Measurements from ENCODE around the gene CNTNAP5. TPM values are rescaled to one million over a fixed set of nuclear protein-coding genes. Genes with fewer than 3 reads are reported as not detected.

CNTNAP5 gene
- total RNA-seq, 1 experiment from 2014 or later: not detected

DNA sequence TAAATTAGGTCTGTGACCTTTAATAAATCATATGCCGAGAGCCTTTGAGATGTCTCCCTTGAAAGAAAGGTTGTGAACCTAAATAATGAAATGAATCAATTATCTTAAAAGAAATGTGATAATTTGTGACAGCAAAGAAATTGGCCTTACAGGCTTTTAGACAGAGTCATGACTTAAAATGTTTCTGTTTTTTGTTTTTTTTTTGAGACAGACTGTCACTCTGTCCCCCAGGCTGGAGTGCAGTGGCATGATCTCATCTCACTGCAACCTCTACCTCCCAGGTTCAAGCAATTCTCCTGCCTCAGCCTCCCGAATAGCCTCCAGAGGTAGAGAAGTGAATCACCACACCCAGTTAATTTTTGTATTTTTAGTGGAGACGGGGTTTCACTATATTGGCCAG, 898.0 kb downstream of the CNTNAP5 start:
- no TSS peak for BruUV-seq (replicated peaks)
- POLR2A ChIA-PET: no interaction called here
- intact Hi-C loops (cut with micrococcal nuclease): no loop called here
- CTCF ChIA-PET: no interaction called here
- no peak overlapping the region for H3K4me3 Mint-ChIP-seq (ENCODE audit: unreplicated experiment)
- H3K27me3 Mint-ChIP-seq (ENCODE audit: insufficient read depth, unreplicated experiment): no peaks in the 10 kb centered on the region
- no peaks in the 10 kb centered on the region for H3K4me1 Mint-ChIP-seq (ENCODE audit: insufficient read depth, unreplicated experiment)
- TF ChIP-seq, protein P1, sequence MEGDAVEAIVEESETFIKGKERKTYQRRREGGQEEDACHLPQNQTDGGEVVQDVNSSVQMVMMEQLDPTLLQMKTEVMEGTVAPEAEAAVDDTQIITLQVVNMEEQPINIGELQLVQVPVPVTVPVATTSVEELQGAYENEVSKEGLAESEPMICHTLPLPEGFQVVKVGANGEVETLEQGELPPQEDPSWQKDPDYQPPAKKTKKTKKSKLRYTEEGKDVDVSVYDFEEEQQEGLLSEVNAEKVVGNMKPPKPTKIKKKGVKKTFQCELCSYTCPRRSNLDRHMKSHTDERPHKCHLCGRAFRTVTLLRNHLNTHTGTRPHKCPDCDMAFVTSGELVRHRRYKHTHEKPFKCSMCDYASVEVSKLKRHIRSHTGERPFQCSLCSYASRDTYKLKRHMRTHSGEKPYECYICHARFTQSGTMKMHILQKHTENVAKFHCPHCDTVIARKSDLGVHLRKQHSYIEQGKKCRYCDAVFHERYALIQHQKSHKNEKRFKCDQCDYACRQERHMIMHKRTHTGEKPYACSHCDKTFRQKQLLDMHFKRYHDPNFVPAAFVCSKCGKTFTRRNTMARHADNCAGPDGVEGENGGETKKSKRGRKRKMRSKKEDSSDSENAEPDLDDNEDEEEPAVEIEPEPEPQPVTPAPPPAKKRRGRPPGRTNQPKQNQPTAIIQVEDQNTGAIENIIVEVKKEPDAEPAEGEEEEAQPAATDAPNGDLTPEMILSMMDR (IDR thresholded peaks at IDR 0.05; ENCODE audit: unreplicated experiment): no peak
- no peaks in the 10 kb centered on the region for H3K36me3 Mint-ChIP-seq (ENCODE audit: insufficient read depth, unreplicated experiment)
- H3K27ac Mint-ChIP-seq (ENCODE audit: low read depth, unreplicated experiment): no peak overlapping the region
- no peaks in the 10 kb centered on the region for H3K9me3 Mint-ChIP-seq (ENCODE audit: unreplicated experiment)
- DNase-seq (ENCODE audit: unreplicated experiment): no peak

DNA sequence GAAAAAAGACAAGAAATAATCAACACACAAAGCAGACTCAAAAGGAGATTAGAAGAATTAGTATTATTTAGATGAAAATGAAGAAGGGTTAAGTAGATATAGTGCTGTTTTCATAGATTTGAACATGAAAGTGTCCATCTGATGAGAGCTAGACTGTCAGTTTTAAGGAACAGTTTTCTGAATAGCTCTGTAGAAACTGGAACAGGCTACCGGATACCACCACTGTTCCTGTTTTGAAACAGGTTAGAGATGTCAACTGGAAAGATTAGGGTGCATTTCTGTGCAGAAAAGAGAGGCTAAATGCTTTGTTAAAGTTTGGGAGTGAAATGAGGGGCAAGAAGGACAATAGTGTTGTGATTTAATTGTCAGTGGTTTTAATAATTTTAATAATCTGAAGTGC, 908.8 kb downstream of the CNTNAP5 start:
- DNase-seq (ENCODE audit: unreplicated experiment): no peak
- H3K27me3 Mint-ChIP-seq (ENCODE audit: insufficient read depth, unreplicated experiment): no peaks in the 10 kb centered on the region
- H3K4me3 Mint-ChIP-seq (ENCODE audit: unreplicated experiment): no peak overlapping the region
- intact Hi-C loops (cut with micrococcal nuclease): no loop called here
- H3K9me3 Mint-ChIP-seq (ENCODE audit: unreplicated experiment): no peaks in the 10 kb centered on the region
- no peak overlapping the region for H3K27ac Mint-ChIP-seq (ENCODE audit: low read depth, unreplicated experiment)
- H3K4me1 Mint-ChIP-seq (ENCODE audit: insufficient read depth, unreplicated experiment): no peaks in the 10 kb centered on the region
- ChIA-PET CTCF (no interaction called here), POLR2A (no interaction called here)
- no TSS peak for BruUV-seq (replicated peaks)
- no peaks in the 10 kb centered on the region for H3K36me3 Mint-ChIP-seq (ENCODE audit: insufficient read depth, unreplicated experiment)
- TF ChIP-seq, protein P1 (IDR thresholded peaks at IDR 0.05; ENCODE audit: unreplicated experiment): no peak

DNA sequence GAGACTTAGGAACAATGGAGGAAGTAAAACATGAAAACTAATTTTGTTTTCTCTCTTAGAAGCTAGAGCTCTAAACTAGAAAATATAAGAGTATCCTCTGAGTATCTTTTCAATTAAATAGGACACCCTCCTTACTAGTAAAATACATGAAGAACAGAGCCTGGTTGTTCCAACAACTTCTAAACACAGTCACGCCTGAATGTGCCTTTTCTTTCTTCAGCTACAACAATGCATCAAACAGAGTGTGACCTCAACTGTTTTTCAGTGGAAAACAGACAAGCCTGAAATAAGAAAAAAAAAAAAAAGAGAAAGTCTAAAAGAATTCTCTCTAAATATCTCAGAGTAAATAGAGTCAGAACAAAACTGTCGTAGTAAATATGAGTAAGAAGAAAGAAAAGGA, 928.8 kb downstream of the CNTNAP5 start:
- peaks cover 7% of the 10 kb centered on the region for H3K27me3 Mint-ChIP-seq (ENCODE audit: insufficient read depth, unreplicated experiment)
- intact Hi-C loops (cut with micrococcal nuclease): no loop called here
- ChIA-PET POLR2A (interaction anchor here (0.9 kb wide), 1 partner anchor 10 kb away, joined by 3 read pairs; no protein-coding TSS in a partner anchor), CTCF (interaction anchor here (0.6 kb wide), 1 partner anchor 1002 kb away, joined by 3 read pairs; no protein-coding TSS in a partner anchor)
- H3K27ac Mint-ChIP-seq (ENCODE audit: low read depth, unreplicated experiment): no peak overlapping the region
- BruUV-seq (replicated peaks): no TSS peak
- TF ChIP-seq, protein P1 (IDR thresholded peaks at IDR 0.05; ENCODE audit: unreplicated experiment): no peak
- no peak overlapping the region for H3K4me3 Mint-ChIP-seq (ENCODE audit: unreplicated experiment)
- no peak for DNase-seq (ENCODE audit: unreplicated experiment)
- H3K36me3 Mint-ChIP-seq (ENCODE audit: insufficient read depth, unreplicated experiment): no peaks in the 10 kb centered on the region
- no peaks in the 10 kb centered on the region for H3K4me1 Mint-ChIP-seq (ENCODE audit: insufficient read depth, unreplicated experiment)
- H3K9me3 Mint-ChIP-seq (ENCODE audit: unreplicated experiment): peaks cover 7% of the 10 kb centered on the region

DNA sequence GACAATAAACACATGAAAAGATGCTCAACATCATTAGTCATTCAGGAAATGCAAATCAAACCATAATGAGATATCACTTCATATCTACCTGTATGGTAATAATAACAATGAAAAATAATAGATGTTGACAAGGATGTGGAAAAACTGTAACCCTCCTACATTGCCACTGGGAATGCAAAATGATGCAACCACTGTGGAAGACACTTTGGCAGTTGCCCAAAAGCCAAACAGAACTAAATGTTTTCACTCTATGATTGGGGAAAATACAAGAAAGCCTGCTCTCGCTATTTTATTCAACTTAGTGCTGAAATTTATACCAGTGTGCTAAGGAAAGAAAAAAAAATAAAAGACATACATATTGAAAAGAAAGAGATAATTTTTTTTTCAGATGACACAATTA, 934.5 kb downstream of the CNTNAP5 start:
- ChIA-PET POLR2A (no interaction called here), CTCF (interaction anchor here (0.6 kb wide), 1 partner anchor 500 kb away, joined by 3 read pairs; no protein-coding TSS in a partner anchor)
- intact Hi-C loops (cut with micrococcal nuclease): no loop called here
- no peak overlapping the region for H3K4me3 Mint-ChIP-seq (ENCODE audit: unreplicated experiment)
- H3K4me1 Mint-ChIP-seq (ENCODE audit: insufficient read depth, unreplicated experiment): no peaks in the 10 kb centered on the region
- no TSS peak for BruUV-seq (replicated peaks)
- no peaks in the 10 kb centered on the region for H3K36me3 Mint-ChIP-seq (ENCODE audit: insufficient read depth, unreplicated experiment)
- TF ChIP-seq, protein P1 (IDR thresholded peaks at IDR 0.05; ENCODE audit: unreplicated experiment): no peak
- H3K27ac Mint-ChIP-seq (ENCODE audit: low read depth, unreplicated experiment): no peak overlapping the region
- no peaks in the 10 kb centered on the region for H3K27me3 Mint-ChIP-seq (ENCODE audit: insufficient read depth, unreplicated experiment)
- H3K9me3 Mint-ChIP-seq (ENCODE audit: unreplicated experiment): peaks cover 7% of the 10 kb centered on the region
- peak; percentile 74 for DNase-seq (ENCODE audit: unreplicated experiment)
